Measurements from ENCODE around the gene DNAJC28.
"Not testable (repeated sequence)": the region's sequence is repeated elsewhere in the genome, so short reads cannot be mapped to it uniquely, and the experiment has no call there.

DNAJC28 gene

DNA sequence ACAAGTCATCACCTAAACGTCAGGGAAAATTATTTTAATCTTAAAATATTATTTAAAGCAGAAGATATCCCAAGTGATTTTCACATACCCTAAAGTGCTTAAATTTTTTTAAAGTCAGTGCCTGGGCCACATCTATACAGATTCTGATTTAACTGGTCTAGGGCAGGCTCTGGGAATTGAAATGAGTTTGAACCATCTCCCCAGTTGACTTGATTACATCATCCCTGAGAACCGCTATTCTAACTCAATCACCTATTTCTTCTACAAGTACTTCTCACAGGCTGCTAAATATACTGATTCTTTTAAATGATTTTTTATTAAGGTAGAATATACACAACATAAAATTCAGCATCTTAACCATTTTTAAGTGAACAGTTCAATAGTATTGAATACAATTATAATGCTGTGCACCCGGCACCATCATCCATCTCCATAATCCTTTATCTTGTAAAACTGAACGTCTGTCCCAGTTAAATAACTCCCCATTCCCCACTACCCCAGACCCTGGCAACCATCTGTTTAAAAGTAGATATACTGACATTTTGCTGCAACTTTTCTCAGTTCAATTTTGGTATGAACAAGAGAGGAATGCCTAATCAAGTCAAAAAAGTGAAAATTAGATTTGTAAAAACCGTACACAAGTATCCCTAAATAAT lies 30.9 kb upstream of the DNAJC28 start:
- no peak for DNase-seq (ENCODE audit: low read depth)
- TF ChIP-seq CTCF (conservative IDR thresholded peaks at IDR 0.05; ENCODE audit: low read length) = no peak
- no peak overlapping the region for H3K4me3 ChIP-seq (ENCODE audit: low read length)

- H3K4me3 ChIP-seq (ENCODE audit: low read length) = no peak overlapping the region
- TF ChIP-seq CTCF (conservative IDR thresholded peaks at IDR 0.05; ENCODE audit: low read length) = no peak
- DNase-seq (ENCODE audit: low read depth) = no peak
These were observed 27.4 kb upstream of the DNAJC28 start for GRCh38 chr21:33518899-33519298.

- no peak for TF ChIP-seq CTCF (conservative IDR thresholded peaks at IDR 0.05; ENCODE audit: low read length)
- H3K4me3 ChIP-seq (ENCODE audit: low read length) = no peak overlapping the region
These were observed 22.7 kb upstream of the DNAJC28 start for GRCh38 chr21:33514229-33514628.

GRCh38 chr21:33512481-33512880 lies 21.0 kb upstream of the DNAJC28 start:
- TF ChIP-seq CTCF (conservative IDR thresholded peaks at IDR 0.05; ENCODE audit: low read length) = no peak

More at GRCh38 chr21:33514229-33514628, 22.7 kb upstream of the DNAJC28 start:
- DNase-seq (ENCODE audit: low read depth) = peak; percentile 62

GRCh38 chr21:33511639-33512038 lies 20.1 kb upstream of the DNAJC28 start:
- DNase-seq (ENCODE audit: low read depth) = no peak
- H3K4me3 ChIP-seq (ENCODE audit: low read length) = no peak overlapping the region
- no peak for TF ChIP-seq CTCF (conservative IDR thresholded peaks at IDR 0.05; ENCODE audit: low read length)

More at GRCh38 chr21:33512481-33512880, 21.0 kb upstream of the DNAJC28 start:
- H3K4me3 ChIP-seq (ENCODE audit: low read length) = no peak overlapping the region
- DNase-seq (ENCODE audit: low read depth) = no peak

GRCh38 chr21:33510826-33511225 lies 19.3 kb upstream of the DNAJC28 start:
- no peak overlapping the region for H3K4me3 ChIP-seq (ENCODE audit: low read length)
- TF ChIP-seq CTCF (conservative IDR thresholded peaks at IDR 0.05; ENCODE audit: low read length) = no peak
- no peak for DNase-seq (ENCODE audit: low read depth)

DNA sequence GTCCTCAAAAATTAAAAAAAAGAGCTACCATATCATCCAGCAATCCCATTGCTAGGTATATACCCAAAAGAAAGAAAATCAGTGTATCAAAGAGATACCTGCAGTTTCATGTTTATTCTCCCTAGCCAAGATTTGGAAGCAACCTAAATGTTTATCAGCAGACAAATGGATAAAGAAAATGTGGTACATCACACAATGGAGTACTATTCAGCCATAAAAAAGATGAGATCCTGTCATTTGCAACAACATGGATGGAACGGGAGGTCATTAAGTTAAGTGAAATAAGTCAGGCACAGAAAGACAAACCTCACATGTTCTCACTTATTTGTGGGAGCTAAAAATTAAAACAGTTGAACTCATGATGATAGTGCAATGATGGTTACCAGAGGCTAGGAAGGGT lies 15.5 kb upstream of the DNAJC28 start:
- not testable (repeated sequence) for DNase-seq (ENCODE audit: low read depth); H3K4me3 ChIP-seq (ENCODE audit: low read length)

Data from AG10803 (cell line).